HG03159 (cell line): ENCODE results near the gene NAALADL2.
A peak's percentile ranks its signal among the peaks of the same experiment; 100 is the strongest.
"Not testable (repeated sequence)": the region's sequence is repeated elsewhere in the genome, so short reads cannot be mapped to it uniquely, and the experiment has no call there.

ENCODE experiments used
- ATAC-seq: cut with Tn5 transposase; IDR thresholded peaks from one replicate; pipeline ENCODE4 v1.9.1; 2021; ENCODE audit warnings: mild to moderate bottlenecking, moderate library complexity; ENCODE audit not compliant: unreplicated experiment

NAALADL2 gene

DNA sequence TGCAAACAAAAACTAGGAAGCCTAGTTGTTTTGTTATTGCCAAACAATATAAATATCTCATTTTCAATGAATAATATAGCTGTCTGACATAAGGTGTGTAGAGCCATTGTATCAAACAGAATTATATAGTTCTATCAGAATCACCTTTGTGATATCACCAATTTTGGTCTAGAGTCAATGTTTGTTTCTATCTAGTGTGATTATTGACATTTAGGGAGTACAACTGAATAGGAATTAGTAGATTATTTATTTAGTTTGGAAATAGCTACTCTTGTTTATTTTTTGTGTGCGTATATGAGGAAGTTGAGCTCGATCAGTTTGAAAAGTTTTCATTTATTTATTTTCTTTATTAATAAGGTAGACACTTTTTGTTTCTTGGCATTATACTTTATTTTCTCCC is 389.7 kb downstream of the NAALADL2 start:
- no peak for ATAC-seq

DNA sequence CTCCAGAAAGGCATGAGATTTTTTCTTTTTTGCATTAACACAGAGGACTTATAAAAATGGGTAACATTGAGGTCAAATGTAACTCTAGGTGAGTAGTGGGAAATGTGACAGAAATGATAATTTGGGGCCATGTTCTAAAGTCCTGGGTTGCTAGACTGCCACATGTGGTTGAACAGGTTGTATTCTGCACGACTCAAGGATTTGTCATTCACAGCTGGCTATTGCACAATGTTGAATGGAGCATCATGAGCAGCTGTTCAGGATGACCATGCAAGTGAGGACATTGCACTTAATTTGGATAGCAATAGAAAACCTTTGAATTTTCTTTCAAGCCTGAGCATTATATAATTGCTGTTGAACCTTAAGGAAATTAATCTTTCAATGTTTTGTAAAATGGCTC is 396.6 kb downstream of the NAALADL2 start:
- no peak for ATAC-seq

DNA sequence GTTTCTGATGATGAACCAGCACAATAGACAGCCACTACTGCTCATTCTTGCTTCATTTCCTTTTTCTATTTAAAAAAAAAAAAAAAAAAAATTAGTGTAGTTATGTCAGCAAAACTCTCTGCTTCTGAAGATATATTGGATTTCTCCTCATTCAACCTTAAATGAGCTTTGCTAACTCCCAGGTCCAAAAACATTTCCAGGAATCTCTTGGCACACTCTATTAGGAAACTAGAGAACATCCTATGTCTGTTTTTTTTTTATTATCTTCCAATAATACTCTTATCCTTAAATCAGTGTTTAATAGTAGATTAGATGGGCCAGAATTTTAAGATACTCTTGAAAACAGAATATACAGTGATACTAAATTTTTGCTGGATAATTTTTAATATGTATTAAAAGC is 398.0 kb downstream of the NAALADL2 start:
- ATAC-seq: no peak

DNA sequence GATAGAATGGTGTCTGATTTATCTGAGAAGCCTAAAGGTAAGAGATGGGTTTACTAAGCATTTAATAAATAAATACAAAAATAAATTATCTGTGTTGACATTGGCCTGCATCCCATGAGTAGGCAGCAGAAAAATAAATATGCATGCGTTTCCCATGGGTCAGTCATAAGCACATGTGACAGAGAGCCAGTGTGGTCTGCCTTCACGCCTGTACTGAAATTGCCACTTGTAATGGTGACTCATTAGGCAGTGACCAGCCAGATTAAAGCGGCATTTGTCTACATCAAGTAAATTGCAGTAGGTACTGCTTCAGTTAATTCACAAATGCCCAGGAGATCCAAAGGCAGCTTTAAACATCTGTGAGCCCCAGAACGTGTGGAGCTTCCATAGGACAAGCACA is 399.6 kb downstream of the NAALADL2 start:
- no peak for ATAC-seq

DNA sequence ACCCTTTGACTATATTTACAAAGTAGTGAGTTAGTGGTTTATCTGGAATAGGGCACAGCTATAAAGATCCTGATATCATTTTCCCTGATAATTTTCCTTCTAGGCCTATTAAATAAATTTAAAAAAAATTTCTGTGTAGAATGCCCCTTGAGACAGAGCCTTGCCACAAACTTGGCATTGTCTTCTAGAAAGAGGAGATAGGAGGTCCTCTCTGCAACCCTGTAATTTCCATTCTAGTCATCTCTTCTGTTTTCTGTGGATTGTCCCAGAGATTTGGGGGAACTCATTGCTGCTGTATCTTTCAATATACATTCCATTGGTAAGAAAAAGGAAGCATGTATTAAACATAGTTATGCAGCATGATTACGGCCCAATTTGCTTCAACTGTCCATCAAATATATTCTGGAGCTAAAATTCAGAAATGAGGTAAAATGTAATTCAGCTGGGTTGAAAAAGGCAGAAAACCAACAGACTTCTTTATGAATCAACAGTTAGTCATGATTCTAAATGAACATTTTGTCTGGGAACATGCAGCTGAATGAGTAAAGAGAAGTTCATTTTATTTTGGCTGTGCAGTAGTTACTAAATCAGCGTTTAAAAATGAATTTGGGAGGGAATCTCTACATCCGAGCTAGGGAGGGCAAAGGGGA is 401.1 kb downstream of the NAALADL2 start:
- ATAC-seq: no peak

DNA sequence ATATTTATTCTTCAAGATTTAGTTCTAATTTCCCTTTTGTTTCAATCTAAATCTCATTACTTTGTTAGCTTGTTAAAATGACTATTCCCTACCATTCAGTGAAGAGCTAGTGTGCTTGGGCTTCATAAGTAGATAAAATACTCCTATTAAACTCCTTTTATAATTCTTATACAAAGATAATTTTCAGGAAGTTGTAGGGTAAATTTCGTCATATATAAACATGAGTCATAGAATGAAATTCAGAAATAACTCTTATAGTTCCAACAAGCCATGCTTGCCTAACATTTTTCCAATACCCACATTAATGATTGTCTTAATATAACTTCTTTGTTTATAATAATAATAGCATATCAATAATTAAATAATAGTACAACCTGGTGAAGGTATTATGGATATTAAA is 407.3 kb downstream of the NAALADL2 start:
- no peak for ATAC-seq

DNA sequence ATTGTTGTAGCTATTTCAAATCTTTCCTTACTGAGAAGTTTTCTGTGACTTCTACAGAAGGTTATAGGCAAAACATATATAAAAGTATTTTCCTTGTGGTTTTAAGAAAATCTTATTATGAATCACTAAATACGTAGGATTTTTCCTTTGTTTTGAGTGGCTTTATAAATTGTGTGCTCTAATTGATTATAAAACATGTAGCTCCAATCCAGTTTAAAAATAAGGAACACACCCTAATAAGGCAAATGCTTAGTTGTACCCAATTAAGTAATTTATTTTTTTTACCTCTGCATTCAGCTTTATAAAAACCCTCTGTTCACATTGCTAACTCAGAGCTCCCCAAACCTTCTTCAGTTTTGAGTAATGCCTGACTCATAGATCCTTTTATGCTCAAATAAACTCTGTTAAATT is 408.0 kb downstream of the NAALADL2 start:
- ATAC-seq: peak; percentile 27

DNA sequence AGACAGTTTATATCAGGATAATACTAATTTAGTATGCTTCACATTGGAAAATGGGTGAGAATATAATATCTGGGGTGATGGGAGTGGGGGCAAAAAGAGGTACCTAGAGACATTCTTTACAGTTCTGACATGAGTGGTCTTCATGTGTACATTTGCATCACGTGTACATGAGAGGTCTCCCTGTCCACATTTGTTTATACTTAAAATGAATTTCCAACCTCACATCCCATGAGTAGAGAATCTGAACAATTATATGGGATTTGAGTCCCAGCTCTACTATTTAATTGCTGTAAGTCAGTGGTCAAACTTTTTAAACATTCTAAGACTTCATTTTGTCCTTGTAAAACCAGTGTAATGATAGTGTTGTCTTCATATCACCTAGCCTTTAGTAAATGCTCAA is 408.4 kb downstream of the NAALADL2 start:
- ATAC-seq: peak; percentile 15

DNA sequence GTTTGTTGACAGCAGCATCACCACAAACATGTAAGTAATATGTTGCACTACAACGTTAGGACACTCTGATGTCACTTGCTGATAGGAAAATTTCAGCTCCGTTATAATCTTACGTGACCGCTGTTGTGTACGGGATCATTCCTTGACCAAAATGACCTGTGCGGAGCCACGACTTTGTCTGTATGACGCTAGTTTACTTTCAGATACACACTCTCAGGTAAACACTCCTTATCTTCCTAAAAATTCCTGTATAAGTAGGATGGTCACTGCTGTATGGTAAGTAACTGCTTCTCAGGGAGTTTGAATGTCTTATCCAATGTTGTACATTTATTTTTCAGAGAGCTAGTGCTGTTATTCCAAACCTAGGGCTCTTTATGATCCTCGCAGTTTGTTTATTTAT is 410.3 kb downstream of the NAALADL2 start:
- no peak for ATAC-seq

DNA sequence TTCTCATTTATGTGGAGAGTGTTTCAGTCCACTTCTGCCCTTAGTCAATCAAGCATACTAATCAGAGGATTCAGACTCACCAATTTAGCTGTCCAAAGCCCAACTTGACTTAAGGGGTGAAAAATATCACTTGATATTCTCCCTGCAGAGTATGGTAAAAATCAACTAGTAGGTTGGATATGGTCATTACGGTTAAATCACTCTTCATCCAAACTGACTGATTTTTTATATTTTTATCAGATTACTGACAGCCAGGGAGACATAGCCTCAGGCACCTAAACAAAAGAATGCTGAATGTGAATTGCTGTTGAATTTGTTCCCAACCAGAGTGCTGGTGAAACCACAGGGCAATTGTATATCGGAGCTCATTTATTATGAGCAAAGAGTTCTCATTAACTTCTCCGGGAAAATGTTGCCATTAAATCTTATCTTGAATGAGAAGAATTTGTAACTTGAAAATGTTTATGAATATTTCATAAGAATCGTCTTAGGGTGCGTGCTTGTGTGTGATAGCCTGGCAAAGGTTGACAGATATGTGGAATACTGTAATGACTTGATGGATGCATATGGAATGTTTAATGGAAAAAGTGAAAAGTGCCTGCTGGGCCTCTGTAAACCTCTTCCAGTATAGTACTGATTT is 411.2 kb downstream of the NAALADL2 start:
- no peak for ATAC-seq

DNA sequence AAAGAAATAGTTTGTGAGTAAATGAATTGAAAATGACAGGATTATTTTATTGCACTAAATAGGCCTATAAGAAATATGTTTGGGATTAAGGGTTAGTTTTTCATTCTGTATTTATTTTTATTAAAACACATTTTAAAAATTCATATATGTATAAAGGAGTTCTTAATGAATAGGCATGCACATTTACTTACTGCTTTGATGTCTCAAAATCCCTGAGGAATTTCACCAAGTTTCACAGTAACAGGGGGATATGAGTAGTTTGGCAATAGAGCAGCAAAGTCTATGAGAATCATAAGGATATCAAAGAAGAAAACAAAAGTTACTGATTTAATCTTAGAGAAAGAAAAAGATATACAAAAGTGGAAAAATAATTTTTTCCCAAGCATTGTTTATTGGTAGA is 411.7 kb downstream of the NAALADL2 start:
- ATAC-seq: no peak

DNA sequence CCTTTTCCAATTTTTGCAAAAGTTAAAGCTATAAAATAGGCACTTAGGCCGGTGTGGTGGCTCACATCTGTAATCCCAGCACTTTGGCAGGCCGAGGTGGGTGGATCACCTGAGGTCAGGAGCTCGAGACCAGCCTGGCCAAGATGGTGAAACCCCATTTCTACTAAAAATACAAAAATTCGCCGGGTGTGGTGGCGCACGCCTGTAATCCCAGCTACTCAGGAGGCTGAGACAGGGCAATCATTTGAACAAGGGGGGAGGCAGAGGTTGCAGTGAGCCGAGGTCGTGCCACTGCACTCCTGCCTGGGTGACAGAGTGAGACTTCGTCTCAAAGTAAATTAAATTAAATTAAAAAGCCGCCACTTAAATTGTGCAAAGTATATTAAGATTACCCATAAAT is 412.3 kb downstream of the NAALADL2 start:
- not testable (repeated sequence) for ATAC-seq

DNA sequence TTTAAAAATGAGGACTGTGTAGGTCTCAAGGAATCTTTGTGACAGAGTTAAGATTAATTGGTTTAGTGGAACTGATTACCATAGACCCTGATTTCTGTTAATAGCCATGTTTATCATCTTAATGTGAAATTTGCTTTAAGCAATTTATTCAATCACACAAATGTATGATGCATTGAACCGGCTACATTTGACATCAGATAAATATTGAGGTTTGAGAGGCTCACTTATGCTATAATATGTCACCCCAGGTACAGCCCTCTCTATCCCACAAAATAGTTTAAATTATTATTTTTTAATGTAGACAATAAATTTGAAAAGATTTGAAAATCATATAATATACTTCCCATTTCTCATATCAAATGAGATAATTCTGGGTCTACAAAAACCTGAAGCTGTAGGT is 413.3 kb downstream of the NAALADL2 start:
- ATAC-seq: no peak

DNA sequence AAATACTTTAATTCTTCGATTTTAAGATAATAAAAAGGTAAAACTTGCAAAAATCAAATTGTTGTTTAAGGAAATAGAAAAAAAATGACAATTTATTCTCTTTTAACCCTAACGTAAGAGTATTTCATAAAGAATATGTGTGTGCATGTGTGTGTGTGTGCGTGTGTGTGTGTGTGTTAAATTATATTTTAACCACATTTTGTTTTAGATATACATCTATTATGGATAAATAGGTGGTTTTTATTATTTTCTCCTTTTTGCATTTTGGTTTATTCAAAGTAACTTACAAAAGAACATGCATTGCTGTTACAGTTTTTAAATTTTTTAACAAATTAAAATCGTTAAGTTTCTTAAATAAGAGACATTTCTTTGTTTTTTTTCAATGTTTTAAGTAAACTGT is 414.4 kb downstream of the NAALADL2 start:
- no peak for ATAC-seq

DNA sequence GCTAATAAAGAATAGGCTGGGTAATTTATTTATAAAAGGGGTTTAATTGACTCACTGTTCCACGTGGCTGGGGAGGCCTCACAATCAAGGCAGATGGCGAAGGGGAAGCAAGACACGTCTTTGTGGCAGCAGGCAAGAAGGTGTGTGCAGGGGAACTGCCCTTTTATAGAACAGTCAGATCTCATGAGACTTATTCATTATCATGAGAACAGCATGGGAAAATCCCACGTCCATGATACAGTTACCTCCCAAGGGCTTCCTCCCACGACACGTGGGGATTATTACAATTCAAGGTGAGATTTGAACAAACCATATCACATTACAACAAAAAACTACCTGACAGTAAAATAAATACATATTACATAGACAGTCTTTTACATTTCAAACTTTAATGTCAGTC is 414.9 kb downstream of the NAALADL2 start:
- ATAC-seq: peak; percentile 78

DNA sequence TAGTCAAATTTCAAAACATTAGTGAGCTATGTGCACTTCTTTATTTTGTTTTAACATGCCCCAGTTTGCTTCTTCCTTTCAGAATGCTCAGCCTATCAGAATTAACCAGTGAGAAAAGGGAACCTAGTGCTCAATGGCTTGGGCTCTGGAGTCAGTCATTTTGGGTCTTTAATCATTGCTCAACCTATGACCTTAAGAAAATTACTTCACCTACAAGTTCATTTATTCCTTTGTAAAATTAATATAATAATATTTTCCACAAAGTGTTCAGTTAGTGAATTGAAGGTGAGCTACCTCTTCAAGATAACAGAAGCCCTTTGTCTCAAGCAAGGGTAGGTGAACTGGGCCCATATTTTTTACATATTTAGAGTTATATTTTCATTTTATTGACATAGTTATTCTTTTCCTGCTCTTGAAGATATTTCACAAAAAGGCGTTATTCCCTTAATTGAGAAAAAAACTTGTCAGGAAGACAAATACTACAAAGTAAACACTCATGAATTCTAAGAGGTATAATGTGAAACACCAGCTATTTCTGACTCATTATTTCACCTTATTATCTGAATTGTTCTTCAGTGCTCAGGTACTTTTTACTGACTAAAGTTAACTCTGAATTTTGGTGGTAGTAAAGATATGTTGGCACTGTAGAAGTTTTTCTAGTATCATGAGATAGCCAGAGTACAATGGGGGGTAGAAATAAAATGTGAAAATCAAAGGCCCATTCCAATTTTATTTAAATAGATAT is 415.5 kb downstream of the NAALADL2 start:
- ATAC-seq: peak; percentile 51

DNA sequence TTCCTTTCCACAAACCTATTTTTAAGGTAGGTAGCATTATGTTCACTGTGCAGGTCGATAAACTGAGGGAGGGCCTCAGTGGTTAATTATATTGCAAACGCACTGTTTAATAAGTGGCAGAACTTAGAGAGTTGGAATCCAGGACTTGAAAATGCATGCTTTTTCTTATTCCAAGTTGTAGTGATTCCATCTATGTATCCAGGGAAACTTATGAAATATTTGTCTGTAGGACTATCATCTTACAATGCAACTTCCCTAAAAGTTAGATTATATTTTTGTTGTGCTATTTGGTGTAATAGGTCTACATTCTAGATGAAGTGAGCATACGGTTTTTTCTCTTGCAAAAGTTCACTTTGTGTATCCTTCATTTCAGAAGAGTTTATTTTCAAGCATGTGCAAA is 419.5 kb downstream of the NAALADL2 start:
- ATAC-seq: no peak

DNA sequence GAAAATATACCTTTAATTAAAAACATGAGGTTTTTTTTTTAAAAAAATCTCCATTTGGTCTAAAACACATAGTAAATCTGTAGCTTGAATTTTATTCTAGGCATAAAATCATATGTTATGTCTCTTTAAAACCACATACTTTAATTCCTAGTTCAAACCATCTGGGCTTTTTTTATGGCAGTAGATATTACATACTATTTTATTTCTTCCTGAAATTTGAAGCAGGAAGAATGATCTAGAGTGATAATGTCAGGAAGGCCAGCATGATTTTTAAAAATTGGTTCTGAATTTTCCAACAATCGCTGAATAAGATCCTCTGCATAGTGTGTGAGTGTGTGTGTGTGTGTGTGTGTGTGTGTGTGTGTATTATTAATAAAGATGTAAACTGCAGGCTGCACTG is 420.3 kb downstream of the NAALADL2 start:
- no peak for ATAC-seq

DNA sequence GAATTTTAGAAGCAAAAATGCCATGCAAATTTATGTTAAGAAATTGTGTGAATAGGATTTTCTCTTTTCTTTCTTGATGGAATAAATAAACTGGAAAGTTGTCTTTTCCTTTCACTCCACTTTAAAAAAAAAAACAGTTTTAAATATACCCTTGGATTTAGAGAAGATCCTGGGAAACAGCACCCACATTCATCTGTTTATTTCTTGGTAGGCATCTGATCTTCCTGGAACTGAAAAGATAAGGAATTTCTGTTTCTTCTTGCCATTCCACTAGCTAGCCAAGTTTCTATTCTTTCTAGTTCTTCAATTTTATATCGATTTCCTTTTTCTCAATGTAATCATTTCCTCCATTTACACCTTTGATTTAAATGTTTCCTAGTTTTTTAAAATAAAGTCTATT is 420.8 kb downstream of the NAALADL2 start:
- ATAC-seq: no peak

DNA sequence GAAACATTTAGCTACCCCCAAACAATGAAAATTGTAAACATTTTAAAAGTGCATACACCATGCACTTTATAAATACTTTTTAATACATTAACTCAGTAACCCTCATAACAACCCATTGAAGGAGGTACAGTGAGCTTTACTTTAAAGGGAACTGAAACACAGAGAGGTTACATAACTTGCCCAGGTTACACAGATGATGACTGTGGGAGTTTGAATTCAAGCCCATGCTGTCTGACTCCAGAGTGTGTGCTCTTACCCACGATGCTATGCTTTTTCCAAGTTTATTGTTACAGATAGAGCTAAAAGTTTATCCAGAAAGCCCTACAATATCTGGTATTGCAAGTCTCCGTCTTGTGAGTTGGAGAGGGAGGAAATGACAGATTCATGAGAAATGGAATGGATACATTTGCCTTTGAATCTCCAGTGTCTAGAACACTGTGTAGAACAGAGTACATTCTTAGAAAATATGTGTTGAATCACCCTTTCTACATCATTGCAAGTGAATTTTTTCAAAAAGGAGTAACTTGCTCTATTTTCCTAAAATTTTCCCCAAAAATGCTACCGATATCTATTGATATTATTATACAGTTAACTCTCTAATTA is 428.3 kb downstream of the NAALADL2 start:
- peak; percentile 100 for ATAC-seq

DNA sequence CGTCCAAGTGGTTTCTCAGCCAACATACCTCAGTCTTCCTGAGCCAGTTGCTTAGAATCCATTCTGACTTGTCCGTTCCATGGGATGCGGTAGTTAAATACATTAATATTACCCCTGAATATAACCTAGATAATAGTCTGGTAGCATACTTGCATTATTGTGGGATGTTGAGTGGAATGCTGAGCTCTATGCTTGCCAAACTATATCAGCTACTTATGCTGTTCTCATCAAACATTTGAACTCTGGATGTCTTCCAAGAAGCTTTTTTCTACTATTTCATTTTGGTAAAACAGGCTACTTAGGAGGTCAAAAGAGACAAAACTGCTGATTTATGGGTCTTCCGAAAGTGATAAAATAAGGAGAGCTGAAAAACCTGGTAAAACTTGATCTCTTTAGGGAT is 429.5 kb downstream of the NAALADL2 start:
- ATAC-seq: no peak

DNA sequence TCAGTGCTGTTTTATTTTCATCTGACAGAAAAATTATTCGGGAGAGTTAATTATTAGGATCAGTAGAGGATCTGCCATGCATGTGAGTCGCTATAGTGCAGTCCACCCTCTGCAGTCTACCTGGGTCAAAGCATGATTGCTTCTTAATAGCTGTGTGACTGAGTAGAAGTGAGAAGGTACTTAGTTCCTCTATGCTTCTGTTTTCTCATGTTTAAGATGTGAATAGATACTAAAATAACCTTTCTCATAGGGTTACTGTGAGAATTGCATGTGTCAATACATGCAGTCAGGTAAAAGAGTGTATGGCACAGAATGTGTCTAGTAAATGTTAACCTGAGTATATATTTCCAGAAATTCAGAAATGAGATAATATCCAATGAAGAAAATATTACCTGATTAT is 435.7 kb downstream of the NAALADL2 start:
- no peak for ATAC-seq
